GM18870 (cell line): ENCODE data around the gene SPDYE3.

Experiments
- ATAC-seq: cut with Tn5 transposase; IDR thresholded peaks from one replicate; pipeline ENCODE4 v1.9.1; 2021; ENCODE audit warnings: moderate library complexity; ENCODE audit not compliant: unreplicated experiment

Gene SPDYE3

DNA sequence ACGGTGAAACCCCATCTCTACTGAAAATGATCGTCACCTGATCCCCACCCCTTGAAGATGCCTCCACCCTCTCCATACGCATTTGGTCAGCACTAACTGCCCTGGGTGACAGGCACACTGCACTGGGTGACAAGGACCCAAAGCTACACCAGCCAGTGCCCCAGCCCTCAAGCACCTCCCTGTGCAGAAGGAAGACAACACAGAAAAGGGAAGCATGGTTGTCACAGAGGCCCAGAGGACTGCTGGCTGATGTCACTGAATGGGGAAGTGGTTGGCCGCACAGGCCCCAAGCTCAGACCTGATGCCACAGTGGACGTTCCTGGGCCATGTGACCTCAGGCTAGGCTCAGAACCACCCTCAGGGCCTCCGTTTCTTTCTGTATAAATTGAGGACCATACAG is 61.6 kb downstream of the SPDYE3 start:
- ATAC-seq = peak; percentile 45

DNA sequence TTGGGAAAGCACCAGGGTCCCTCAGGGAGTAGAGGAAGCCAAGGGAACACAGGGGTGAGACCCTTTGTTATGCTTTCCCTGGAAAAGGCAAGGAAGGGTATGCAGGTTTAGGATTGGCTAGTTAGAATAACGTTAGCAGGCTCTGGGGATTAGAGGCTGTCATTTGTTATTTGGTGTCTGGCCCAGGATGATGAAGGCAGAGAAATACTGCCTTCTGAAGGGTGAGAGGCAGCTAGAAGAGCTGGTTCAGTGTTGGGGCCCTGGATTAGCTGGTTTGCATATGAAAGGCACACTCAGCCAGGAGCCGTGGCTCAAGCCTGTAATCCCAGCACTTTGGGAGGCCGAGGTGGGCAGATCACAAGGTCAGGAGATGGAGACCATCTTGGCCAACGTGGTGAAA is 62.8 kb downstream of the SPDYE3 start:
- no peak for ATAC-seq

DNA sequence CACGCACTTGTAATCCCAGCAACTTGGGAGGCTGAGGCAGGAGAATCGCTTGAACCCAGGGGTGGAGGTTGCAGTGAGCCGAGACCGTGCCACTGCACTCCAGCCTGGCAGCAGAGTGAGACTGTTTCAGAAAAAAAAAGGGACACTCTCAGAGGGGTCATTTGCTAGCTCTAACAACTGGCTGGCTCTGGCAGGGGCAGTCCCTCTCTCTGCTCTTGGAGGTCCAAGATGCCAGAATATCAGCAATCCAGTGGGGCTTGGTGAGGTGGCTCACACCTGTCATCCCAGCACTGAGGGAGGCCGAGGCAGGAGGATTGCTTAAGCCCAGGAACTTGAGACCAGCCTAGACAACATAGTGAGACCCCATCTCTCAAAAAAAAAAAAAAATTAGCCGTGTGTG is 63.2 kb downstream of the SPDYE3 start:
- no peak for ATAC-seq

DNA sequence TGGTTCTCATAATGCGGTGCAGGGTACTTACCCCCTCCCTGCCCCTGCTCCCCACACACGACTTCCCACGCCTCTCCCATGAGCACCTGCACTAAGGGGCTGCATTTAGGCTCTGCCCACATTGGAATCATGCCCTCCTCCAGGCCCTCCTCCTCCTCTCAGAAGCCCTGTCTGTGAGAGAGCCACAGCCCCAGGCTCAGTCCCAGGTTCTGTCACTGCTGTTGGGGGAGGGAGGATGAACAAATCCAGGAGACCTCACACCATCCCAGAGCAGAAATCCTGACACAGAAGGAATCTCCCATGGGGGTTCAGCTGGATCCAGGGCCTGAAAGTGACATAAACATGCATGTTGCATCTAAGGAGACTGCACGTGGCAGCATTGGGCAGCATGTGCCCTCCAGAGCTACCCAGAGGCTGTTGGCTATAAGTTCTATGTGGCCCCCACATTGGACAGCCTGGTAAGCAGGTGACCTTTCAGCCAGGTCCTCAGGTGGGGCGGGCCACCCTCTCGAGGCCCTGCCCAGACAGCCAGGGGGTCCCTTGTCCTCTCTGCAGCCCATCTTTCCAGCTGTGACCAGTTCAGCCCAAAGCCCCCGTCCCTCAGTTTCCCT is 64.2 kb downstream of the SPDYE3 start:
- no peak for ATAC-seq
